Measurements from ENCODE around the gene CDC42EP2.

CDC42EP2 gene

DNA sequence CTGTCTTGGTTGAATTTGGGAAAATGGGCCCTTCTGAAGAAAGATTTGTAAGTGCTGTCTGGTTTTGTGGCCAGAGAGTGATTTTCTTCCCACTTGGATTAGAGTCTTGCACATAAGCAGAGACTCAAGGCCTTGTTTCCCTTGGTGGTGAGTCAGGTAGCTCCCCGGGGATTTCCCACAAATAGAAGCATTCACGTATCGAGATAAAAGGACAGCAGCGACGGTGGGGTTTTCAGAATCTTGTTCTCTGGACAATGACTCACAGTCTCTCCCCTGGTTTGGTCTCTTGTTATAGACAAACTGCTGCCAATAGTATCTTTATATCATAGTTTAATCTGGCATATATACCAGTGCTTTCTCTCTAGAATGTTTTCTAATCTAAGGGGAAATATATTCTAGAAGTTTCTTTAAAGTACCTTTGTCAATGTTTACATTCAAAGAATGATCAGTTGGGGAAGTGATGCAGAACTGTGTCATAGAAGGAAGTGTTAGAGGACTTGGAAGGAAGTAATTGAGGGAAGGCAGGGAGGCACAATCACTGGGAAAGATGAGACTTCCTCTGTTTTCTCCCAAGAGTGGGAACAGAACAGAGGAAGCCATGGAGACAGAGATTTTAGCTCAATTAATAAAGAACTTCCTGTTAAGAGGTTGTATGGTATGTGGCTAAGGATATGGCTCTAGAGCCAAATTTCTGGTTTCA lies 34.8 kb upstream of the CDC42EP2 start:
- no CpG with 5 or more reads among the region's 5 CpGs for WGBS, 2 donors (ENCODE audit: extremely low coverage in 2 of 2, insufficient read length in 2 of 2, insufficient replicate concordance in 1 of 2)
- Histone ChIP-seq H3K27ac (replicated peaks; ENCODE audit: low read length) (no peak overlapping the region), H4K8ac (ENCODE audit: low read depth, low read length) (no peak overlapping the region), H3K4me3 (ENCODE audit: low read length in 2 of 2) (no peak overlapping the region), H3K14ac (ENCODE audit: low read length) (no peak overlapping the region), H3K23ac (ENCODE audit: low read depth, low read length, poor library complexity) (no peak overlapping the region), H4K91ac (ENCODE audit: low read depth, low read length, poor library complexity) (no peak overlapping the region), H3K79me1 (ENCODE audit: low read depth, low read length) (no peaks in the 10 kb centered on the region), H3K18ac (ENCODE audit: low read length) (no peak overlapping the region), H2BK12ac (ENCODE audit: low read length) (no peak overlapping the region), H3K4ac (ENCODE audit: low read length) (no peak overlapping the region), H3K36me3 (replicated peaks in 1 of 2; ENCODE audit: control insufficient read depth in 2 of 2, insufficient read depth in 2 of 2, low read length in 2 of 2) (peaks cover 39 to 98% of the 10 kb centered on the region in 2 donors), H3K4me1 (ENCODE audit: control insufficient read depth in 2 of 2, insufficient read depth in 1 of 2, low read depth in 1 of 2, low read length in 2 of 2) (no peaks in the 10 kb centered on the region), H2BK120ac (ENCODE audit: low read depth, low read length) (no peak overlapping the region), H3K9ac (ENCODE audit: low read depth, low read length, poor library complexity) (no peak overlapping the region), H2AK5ac (ENCODE audit: low read depth, low read length) (no peak overlapping the region), H3K4me2 (ENCODE audit: insufficient read depth, low read length, poor library complexity, severe bottlenecking) (no peak overlapping the region), H2BK15ac (ENCODE audit: low read length) (no peak overlapping the region), H2BK5ac (ENCODE audit: low read length) (no peak overlapping the region), H3K27me3 (ENCODE audit: control insufficient read depth in 3 of 3, insufficient read depth in 3 of 3, low read depth in 1 of 3, low read length in 3 of 3) (no peaks in the 10 kb centered on the region), H3K9me3 (replicated peaks in 1 of 2; ENCODE audit: control insufficient read depth in 2 of 2, insufficient read depth in 1 of 2, low read depth in 1 of 2, low read length in 2 of 2) (no peaks in the 10 kb centered on the region), H2AFZ (ENCODE audit: low read length) (no peak overlapping the region)
- DNase-seq (ENCODE audit: low spot score) = no peak

DNA sequence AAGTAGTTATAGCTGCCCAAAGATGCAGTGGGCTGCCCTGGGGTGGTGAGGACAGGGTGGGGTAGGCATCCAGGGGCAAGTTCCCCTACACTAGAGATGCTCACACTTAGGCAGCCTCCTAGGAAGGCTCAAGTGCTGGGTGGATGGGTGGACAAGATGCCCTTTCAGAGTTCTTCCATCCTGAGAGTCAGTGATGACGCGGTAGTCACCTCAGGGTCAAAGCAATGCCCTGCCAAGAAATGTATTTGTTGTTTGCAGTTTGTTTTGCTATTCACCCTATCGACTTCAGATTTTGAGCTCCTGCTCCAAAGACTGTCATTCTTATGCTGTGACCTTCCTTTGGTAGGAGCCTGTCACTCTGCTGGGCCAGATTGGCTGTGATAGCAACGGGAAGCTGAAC lies 34.0 kb upstream of the CDC42EP2 start:
- Histone ChIP-seq H3K4me3 (ENCODE audit: low read length in 2 of 2) (no peak overlapping the region), H4K91ac (ENCODE audit: low read depth, low read length, poor library complexity) (no peak overlapping the region), H3K79me1 (ENCODE audit: low read depth, low read length) (no peaks in the 10 kb centered on the region), H3K18ac (ENCODE audit: low read length) (no peak overlapping the region), H3K9ac (ENCODE audit: low read depth, low read length, poor library complexity) (no peak overlapping the region), H3K4me1 (ENCODE audit: control insufficient read depth in 2 of 2, insufficient read depth in 1 of 2, low read depth in 1 of 2, low read length in 2 of 2) (no peaks in the 10 kb centered on the region), H3K14ac (ENCODE audit: low read length) (no peak overlapping the region), H3K36me3 (replicated peaks in 1 of 2; ENCODE audit: control insufficient read depth in 2 of 2, insufficient read depth in 2 of 2, low read length in 2 of 2) (peaks cover 44 to 99% of the 10 kb centered on the region in 2 donors), H2AK5ac (ENCODE audit: low read depth, low read length) (no peak overlapping the region), H3K27ac (replicated peaks; ENCODE audit: low read length) (no peak overlapping the region), H4K8ac (ENCODE audit: low read depth, low read length) (no peak overlapping the region), H3K4ac (ENCODE audit: low read length) (no peak overlapping the region), H2BK5ac (ENCODE audit: low read length) (no peak overlapping the region), H2BK12ac (ENCODE audit: low read length) (no peak overlapping the region), H3K27me3 (ENCODE audit: control insufficient read depth in 3 of 3, insufficient read depth in 3 of 3, low read depth in 1 of 3, low read length in 3 of 3) (no peaks in the 10 kb centered on the region), H3K23ac (ENCODE audit: low read depth, low read length, poor library complexity) (no peak overlapping the region), H2BK120ac (ENCODE audit: low read depth, low read length) (no peak overlapping the region), H2BK15ac (ENCODE audit: low read length) (no peak overlapping the region), H3K4me2 (ENCODE audit: insufficient read depth, low read length, poor library complexity, severe bottlenecking) (no peak overlapping the region), H2AFZ (ENCODE audit: low read length) (no peak overlapping the region), H3K9me3 (replicated peaks in 1 of 2; ENCODE audit: control insufficient read depth in 2 of 2, insufficient read depth in 1 of 2, low read depth in 1 of 2, low read length in 2 of 2) (no peaks in the 10 kb centered on the region)
- no CpG with 5 or more reads among the region's 4 CpGs for WGBS, 2 donors (ENCODE audit: extremely low coverage in 2 of 2, insufficient read length in 2 of 2, insufficient replicate concordance in 1 of 2)
- no peak for DNase-seq (ENCODE audit: low spot score)

DNA sequence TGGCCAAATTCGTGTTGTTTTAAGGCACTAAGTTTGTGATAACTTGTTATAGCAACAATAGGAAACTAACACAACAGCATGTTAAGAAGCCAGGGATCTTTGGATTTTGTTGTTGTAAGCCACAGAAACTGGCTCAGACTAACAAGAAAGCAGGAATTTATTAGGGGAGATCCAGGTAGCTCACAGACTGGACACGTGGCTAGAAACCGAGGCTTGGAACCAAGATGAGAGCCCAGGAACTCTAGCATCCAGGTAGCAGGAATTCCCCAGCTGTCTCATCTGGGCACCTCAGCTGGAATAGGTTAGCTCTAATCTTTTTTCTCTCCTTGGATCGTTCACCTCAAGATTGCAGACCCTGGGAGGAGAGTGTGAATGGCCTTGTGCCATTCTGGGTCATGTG lies 28.0 kb upstream of the CDC42EP2 start:
- no peaks in the 10 kb centered on the region for H3K9me3 ChIP-seq (replicated peaks in 1 of 2; ENCODE audit: control insufficient read depth in 2 of 2, insufficient read depth in 1 of 2, low read depth in 1 of 2, low read length in 2 of 2)
- H3K4me3 ChIP-seq (ENCODE audit: low read length in 2 of 2) = no peak overlapping the region
- H2BK5ac ChIP-seq (ENCODE audit: low read length) = no peak overlapping the region
- H3K23ac ChIP-seq (ENCODE audit: low read depth, low read length, poor library complexity) = no peak overlapping the region
- H2BK120ac ChIP-seq (ENCODE audit: low read depth, low read length) = no peak overlapping the region
- H3K4me1 ChIP-seq (ENCODE audit: control insufficient read depth in 2 of 2, insufficient read depth in 1 of 2, low read depth in 1 of 2, low read length in 2 of 2) = no peaks in the 10 kb centered on the region
- no peak overlapping the region for H4K8ac ChIP-seq (ENCODE audit: low read depth, low read length)
- H3K14ac ChIP-seq (ENCODE audit: low read length) = no peak overlapping the region
- H3K18ac ChIP-seq (ENCODE audit: low read length) = no peak overlapping the region
- peaks cover 49 to 99% of the 10 kb centered on the region in 2 donors for H3K36me3 ChIP-seq (replicated peaks in 1 of 2; ENCODE audit: control insufficient read depth in 2 of 2, insufficient read depth in 2 of 2, low read length in 2 of 2)
- H2BK15ac ChIP-seq (ENCODE audit: low read length) = no peak overlapping the region
- no peak overlapping the region for H3K9ac ChIP-seq (ENCODE audit: low read depth, low read length, poor library complexity)
- WGBS, 2 donors (ENCODE audit: extremely low coverage in 2 of 2, insufficient read length in 2 of 2, insufficient replicate concordance in 1 of 2) = no CpG with 5 or more reads among the region's 4 CpGs
- H3K27me3 ChIP-seq (ENCODE audit: control insufficient read depth in 3 of 3, insufficient read depth in 3 of 3, low read depth in 1 of 3, low read length in 3 of 3) = no peaks in the 10 kb centered on the region
- no peak overlapping the region for H2BK12ac ChIP-seq (ENCODE audit: low read length)
- no peak overlapping the region for H2AK5ac ChIP-seq (ENCODE audit: low read depth, low read length)
- no peak overlapping the region for H3K4ac ChIP-seq (ENCODE audit: low read length)
- H3K27ac ChIP-seq (replicated peaks; ENCODE audit: low read length) = no peak overlapping the region
- no peak overlapping the region for H4K91ac ChIP-seq (ENCODE audit: low read depth, low read length, poor library complexity)
- no peak overlapping the region for H3K4me2 ChIP-seq (ENCODE audit: insufficient read depth, low read length, poor library complexity, severe bottlenecking)
- H3K79me1 ChIP-seq (ENCODE audit: low read depth, low read length) = no peaks in the 10 kb centered on the region
- no peak overlapping the region for H2AFZ ChIP-seq (ENCODE audit: low read length)
- DNase-seq (ENCODE audit: low spot score) = no peak

DNA sequence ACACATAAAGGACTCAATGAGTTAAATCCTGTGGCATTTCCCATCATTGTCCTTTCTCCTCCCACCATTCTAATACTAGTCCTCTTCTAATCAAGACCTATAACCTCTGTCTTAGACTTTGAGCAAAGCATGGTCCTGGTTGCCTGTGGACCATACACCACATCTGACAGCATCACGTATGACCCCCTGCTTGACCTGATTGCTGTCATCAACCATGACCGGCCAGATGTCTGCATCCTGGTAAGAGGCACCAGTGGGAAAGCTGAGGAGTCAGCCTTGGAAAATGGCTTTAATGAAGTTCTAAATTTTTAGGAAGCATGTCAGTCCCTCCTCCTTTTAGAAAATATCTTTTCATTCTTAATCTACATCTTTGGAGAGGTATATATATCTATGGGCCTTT lies 27.1 kb upstream of the CDC42EP2 start:
- no peak overlapping the region for H3K4me2 ChIP-seq (ENCODE audit: insufficient read depth, low read length, poor library complexity, severe bottlenecking)
- H2BK12ac ChIP-seq (ENCODE audit: low read length) = no peak overlapping the region
- no peak overlapping the region for H2BK120ac ChIP-seq (ENCODE audit: low read depth, low read length)
- H4K91ac ChIP-seq (ENCODE audit: low read depth, low read length, poor library complexity) = no peak overlapping the region
- no peak overlapping the region for H3K14ac ChIP-seq (ENCODE audit: low read length)
- H3K18ac ChIP-seq (ENCODE audit: low read length) = no peak overlapping the region
- no peak overlapping the region for H4K8ac ChIP-seq (ENCODE audit: low read depth, low read length)
- no peaks in the 10 kb centered on the region for H3K27me3 ChIP-seq (ENCODE audit: control insufficient read depth in 3 of 3, insufficient read depth in 3 of 3, low read depth in 1 of 3, low read length in 3 of 3)
- H3K79me1 ChIP-seq (ENCODE audit: low read depth, low read length) = no peaks in the 10 kb centered on the region
- H2AFZ ChIP-seq (ENCODE audit: low read length) = no peak overlapping the region
- H3K27ac ChIP-seq (replicated peaks; ENCODE audit: low read length) = no peak overlapping the region
- H2AK5ac ChIP-seq (ENCODE audit: low read depth, low read length) = no peak overlapping the region
- peaks cover 47 to 99% of the 10 kb centered on the region in 2 donors for H3K36me3 ChIP-seq (replicated peaks in 1 of 2; ENCODE audit: control insufficient read depth in 2 of 2, insufficient read depth in 2 of 2, low read length in 2 of 2)
- no peak overlapping the region for H2BK5ac ChIP-seq (ENCODE audit: low read length)
- no peak overlapping the region for H3K23ac ChIP-seq (ENCODE audit: low read depth, low read length, poor library complexity)
- no peak overlapping the region for H2BK15ac ChIP-seq (ENCODE audit: low read length)
- no peak overlapping the region for H3K4ac ChIP-seq (ENCODE audit: low read length)
- whole genome bisulfite sequencing, 2 donors (ENCODE audit: extremely low coverage in 2 of 2, insufficient read length in 2 of 2, insufficient replicate concordance in 1 of 2) = no CpG with 5 or more reads among the region's 2 CpGs
- no peak overlapping the region for H3K4me3 ChIP-seq (ENCODE audit: low read length in 2 of 2)
- no peaks in the 10 kb centered on the region for H3K4me1 ChIP-seq (ENCODE audit: control insufficient read depth in 2 of 2, insufficient read depth in 1 of 2, low read depth in 1 of 2, low read length in 2 of 2)
- no peak overlapping the region for H3K9ac ChIP-seq (ENCODE audit: low read depth, low read length, poor library complexity)
- no peak for DNase-seq (ENCODE audit: low spot score)
- H3K9me3 ChIP-seq (replicated peaks in 1 of 2; ENCODE audit: control insufficient read depth in 2 of 2, insufficient read depth in 1 of 2, low read depth in 1 of 2, low read length in 2 of 2) = no peaks in the 10 kb centered on the region

Measured in neuronal stem cell (in vitro differentiated cells).